HT1080 (cell line): Measurements from ENCODE around the gene TMEM116. TPM values are rescaled to one million over a fixed set of nuclear protein-coding genes. Genes with fewer than 3 reads are reported as not detected.

Source experiments
- DNase-seq: peaks from one replicate; pipeline ENCODE4 v3.0.0-alpha.2; 2015; ENCODE audit warnings: low read depth
- small RNA-seq: library from RNA; depleted of rRNA; stranded (forward); fragments of <200 nt; gene quantifications from one replicate; pipeline ENCODE3, GENCODE V24; 2014
- total RNA-seq: library from RNA; depleted of rRNA; stranded (reverse); fragments of >200 nt; shearing (Covaris generic); gene quantifications from 2 replicates; pipeline ENCODE4 v1.2.3, GENCODE V29; 2014; rRNA removed

Gene TMEM116
- total RNA-seq, 1 experiment from 2014 or later: 6.2 TPM

- no peak for DNase-seq
Measured at GRCh38 chr12:111905502-111905901, 107.5 kb downstream of the TMEM116 start.

DNA sequence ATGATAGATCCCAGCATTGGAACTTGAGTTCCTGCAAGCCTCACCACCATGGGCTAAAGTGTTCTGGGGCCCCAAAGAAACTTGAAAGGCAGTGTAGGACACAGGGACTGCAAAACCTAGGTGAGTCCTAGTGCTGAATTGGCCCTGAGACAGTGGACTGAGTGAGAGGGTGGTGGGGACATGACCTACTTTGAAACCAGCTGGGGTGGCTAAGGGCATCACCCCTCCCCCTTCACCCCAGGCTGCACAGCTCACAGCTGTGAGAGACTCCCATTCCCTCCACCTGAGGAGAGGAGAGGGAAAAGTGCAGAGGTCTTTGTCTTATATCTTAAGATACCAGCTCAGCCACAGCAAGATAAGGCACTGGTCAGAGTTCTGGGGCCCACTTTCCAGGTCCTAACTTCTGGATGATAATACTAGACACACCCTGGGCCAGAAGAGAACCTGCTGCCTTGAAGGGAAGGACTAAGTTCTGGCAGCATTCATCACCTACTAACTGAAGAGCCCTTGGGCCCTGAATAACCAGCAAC, 108.5 kb downstream of the TMEM116 start:
- no peak for DNase-seq

GRCh38 chr12:111901182-111901581, 111.8 kb downstream of the TMEM116 start:
- no peak for DNase-seq

GRCh38 chr12:111894556-111894955, 118.4 kb downstream of the TMEM116 start:
- DNase-seq: no peak

- no peak for DNase-seq
Measured at GRCh38 chr12:111893287-111893686, 119.7 kb downstream of the TMEM116 start.

DNA sequence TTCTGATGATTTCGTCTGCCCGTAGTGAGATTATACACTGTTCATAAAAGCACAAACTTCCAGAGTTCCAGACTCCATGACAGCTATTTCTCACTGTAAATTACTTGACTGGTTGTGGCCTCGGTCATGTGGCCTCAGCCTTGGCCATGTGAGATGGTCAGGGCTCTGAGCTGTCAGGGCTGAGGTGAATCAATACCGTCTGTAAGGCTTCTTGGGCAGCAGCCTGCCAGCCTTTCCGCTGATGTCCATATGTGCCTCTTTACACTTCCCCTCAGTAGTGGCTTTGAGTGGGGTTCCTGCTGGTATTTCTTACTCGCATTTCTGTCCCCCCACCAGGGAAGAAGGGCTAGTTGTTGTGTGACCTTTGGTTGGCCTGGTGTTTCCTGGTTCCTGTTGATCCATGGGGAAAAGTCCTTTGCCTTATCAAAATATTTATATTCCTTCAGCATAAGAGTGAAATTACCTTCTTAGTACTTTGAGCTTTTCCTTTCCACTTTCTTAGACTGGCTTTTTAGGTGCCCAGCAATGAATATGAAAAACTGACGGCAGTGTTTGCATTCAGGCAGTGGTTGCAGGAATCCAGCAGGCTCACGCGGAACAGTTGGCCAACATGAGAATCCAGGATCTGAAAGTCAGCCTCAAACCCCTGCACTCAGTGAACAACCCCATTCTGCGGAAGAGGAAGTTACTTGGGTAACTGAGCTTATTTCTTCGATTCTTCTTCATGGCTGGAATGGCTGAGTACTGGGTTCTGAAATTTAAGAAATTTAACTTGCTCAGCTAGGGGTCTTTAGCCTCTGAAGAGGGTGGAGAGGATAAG, 124.8 kb downstream of the TMEM116 start:
- no peak for DNase-seq

GRCh38 chr12:111886662-111887545, 126.1 kb downstream of the TMEM116 start:
- DNase-seq: no peak

DNA sequence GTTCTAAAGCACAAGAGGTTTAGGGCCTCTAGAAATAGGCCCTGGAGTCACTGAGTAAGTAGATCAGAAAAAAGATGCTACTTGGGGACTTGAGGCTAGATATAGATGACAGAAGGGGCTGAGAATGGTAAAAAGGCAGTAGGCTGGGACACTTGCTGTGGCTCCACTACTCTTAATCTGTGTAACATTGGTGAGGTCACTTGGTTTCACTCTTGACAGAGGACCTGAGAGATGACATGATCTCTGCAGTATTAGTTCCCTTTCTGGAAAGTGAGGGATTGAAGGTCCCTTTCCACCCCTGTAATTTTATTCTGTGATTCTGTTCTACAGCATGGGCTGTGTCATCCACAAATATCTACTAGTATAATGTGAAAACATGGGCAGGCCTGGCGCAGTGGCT, 131.2 kb downstream of the TMEM116 start:
- DNase-seq: no peak

Small RNA genes lying within 50 kb of the gene (small RNA-seq; reads per million reads assigned to genes)
- gene AC004024.1 (not detected), gene MIR3657 (not detected)

Other genes starting within 250 kb of the TMEM116 start
- 31.7 and 41.3 TPM in 2 replicates for gene ALDH2, start 246.2 kb downstream of the TMEM116 start, total RNA-seq
- 42.7 and 45.4 TPM in 2 replicates for gene MAPKAPK5, start 170.9 kb downstream of the TMEM116 start, total RNA-seq
- gene ERP29, start 261 bp upstream of the TMEM116 start, total RNA-seq: 109 and 120 TPM in 2 replicates
- 16.8 and 31.0 TPM in 2 replicates for gene NAA25, start 95.6 kb upstream of the TMEM116 start, total RNA-seq
- gene TRAFD1, start 112.4 kb upstream of the TMEM116 start, total RNA-seq: 17.1 and 20.0 TPM in 2 replicates